RWPE2 (cell line): ENCODE data around the gene PLD4.
A peak's percentile ranks its signal among the peaks of the same experiment; 100 is the strongest.

ENCODE experiments used
- ATAC-seq: fragments of 200-7000 bp; cut with Tn5 transposase; 3 replicates; pipeline ENCODE4 v1.9.1; 2021; ENCODE audit warnings: low read depth
- DNase-seq: peaks from one replicate; pipeline ENCODE4 v3.0.0-alpha.2; 2020; ENCODE audit warnings: low spot score
- H3K27ac ChIP-seq: fragments of 450-650 bp; 2 replicates; pipeline ENCODE4 v1.5.1; 2017; ENCODE audit warnings: mild to moderate bottlenecking; ENCODE audit not compliant: poor library complexity, severe bottlenecking
- H3K27me3 ChIP-seq: fragments of 250-450 bp; sonication (Bioruptor Pico); 2 replicates; pipeline ENCODE4 v1.5.1; 2021; ENCODE audit warnings: mild to moderate bottlenecking, moderate library complexity; ENCODE audit not compliant: insufficient read depth, poor library complexity, severe bottlenecking
- H3K36me3 ChIP-seq: fragments of 250-450 bp; sonication (Bioruptor Pico); 2 replicates; pipeline ENCODE4 v1.5.1; 2020; ENCODE audit warnings: low read depth, mild to moderate bottlenecking, moderate library complexity
- H3K4me1 ChIP-seq: fragments of 250-450 bp; sonication (Bioruptor Pico); 2 replicates; pipeline ENCODE4 v1.5.1; 2021; ENCODE audit warnings: mild to moderate bottlenecking, moderate library complexity; ENCODE audit not compliant: insufficient read depth, poor library complexity, severe bottlenecking
- H3K4me3 ChIP-seq: fragments of 250-450 bp; sonication (Bioruptor Pico); 2 replicates; pipeline ENCODE4 v1.5.1; 2021; ENCODE audit warnings: mild to moderate bottlenecking, moderate library complexity; ENCODE audit not compliant: severe bottlenecking
- H3K9me3 ChIP-seq: fragments of 250-450 bp; sonication (Bioruptor Pico); 2 replicates; pipeline ENCODE4 v1.5.1; 2021; ENCODE audit warnings: mild to moderate bottlenecking, moderate library complexity; ENCODE audit not compliant: severe bottlenecking
- TF ChIP-seq, protein P1 (sequence below): fragments of 450-650 bp; IDR thresholded peaks from one replicate; pipeline ENCODE4 v1.5.1; 2017; ENCODE audit warnings: mild to moderate bottlenecking, moderate library complexity; ENCODE audit not compliant: poor library complexity, severe bottlenecking

PLD4 gene

DNA sequence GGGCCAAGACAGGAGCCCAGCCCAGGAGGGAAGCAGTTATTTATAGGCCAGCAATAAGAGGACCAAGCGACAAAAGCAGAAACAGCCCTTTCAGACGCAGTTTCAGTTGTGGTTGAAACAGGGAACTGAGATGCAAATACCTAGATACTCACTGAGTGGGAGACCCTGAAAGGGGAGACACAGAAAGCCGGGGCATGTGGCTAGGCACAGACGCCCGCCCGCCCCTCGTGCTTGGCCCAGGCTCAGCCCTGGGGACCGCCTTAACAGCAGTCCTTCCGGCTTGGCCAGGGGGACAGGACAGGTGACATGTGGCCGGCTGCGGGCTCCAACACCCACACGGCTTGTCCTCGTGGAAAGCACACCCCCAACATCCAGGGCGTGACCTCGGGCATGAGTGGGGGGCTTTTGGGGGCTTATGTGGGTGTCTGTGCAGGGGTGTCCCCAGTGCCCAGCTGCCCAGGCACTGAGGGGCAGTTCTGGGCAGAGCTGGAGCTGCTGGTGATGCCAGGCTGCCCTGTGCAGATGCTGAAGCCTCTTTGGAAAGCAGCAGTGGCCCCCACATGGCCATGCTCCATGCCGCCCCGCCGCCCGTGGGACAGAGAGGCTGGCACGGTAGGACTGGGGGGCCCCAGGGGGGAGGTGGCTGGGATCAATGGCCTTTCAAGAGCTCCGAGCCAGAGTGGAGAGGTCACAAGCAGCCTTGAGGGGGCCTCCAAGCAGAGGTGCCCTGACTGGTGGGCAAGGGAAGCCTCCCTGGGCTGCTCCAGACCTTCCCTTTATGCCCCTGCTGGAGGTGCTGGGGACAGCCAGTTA lies 2.1 kb downstream of the PLD4 start:
- no peaks in the 10 kb centered on the region for H3K36me3 ChIP-seq
- no peaks in the 10 kb centered on the region for H3K9me3 ChIP-seq
- TF ChIP-seq, protein P1, sequence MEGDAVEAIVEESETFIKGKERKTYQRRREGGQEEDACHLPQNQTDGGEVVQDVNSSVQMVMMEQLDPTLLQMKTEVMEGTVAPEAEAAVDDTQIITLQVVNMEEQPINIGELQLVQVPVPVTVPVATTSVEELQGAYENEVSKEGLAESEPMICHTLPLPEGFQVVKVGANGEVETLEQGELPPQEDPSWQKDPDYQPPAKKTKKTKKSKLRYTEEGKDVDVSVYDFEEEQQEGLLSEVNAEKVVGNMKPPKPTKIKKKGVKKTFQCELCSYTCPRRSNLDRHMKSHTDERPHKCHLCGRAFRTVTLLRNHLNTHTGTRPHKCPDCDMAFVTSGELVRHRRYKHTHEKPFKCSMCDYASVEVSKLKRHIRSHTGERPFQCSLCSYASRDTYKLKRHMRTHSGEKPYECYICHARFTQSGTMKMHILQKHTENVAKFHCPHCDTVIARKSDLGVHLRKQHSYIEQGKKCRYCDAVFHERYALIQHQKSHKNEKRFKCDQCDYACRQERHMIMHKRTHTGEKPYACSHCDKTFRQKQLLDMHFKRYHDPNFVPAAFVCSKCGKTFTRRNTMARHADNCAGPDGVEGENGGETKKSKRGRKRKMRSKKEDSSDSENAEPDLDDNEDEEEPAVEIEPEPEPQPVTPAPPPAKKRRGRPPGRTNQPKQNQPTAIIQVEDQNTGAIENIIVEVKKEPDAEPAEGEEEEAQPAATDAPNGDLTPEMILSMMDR, result no peak
- ATAC-seq, result no peak
- no peaks in the 10 kb centered on the region for H3K4me1 ChIP-seq
- no peak overlapping the region for H3K27ac ChIP-seq
- H3K27me3 ChIP-seq, result no peaks in the 10 kb centered on the region
- H3K4me3 ChIP-seq, result no peak overlapping the region
- DNase-seq, result no peak

DNA sequence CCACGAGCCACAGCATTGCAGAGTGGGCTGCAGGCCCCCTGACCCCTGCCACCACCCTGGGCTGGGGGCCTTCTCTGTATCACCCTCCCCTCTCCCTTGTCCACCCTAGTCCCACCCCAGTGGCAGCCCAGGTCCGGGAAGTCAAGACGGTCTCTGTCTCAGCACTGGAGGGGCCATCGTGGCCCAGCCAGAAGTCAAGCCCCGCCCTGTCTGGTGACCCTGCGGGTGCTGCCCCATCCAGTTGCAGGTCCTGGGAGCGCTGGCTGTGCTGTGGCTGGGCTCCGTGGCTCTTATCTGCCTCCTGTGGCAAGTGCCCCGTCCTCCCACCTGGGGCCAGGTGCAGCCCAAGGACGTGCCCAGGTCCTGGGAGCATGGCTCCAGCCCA lies 2.7 kb downstream of the PLD4 start:
- no peak overlapping the region for H3K27ac ChIP-seq
- TF ChIP-seq, protein P1, result no peak
- peak; percentile 70 for DNase-seq
- no peak overlapping the region for H3K4me3 ChIP-seq
- H3K36me3 ChIP-seq, result no peaks in the 10 kb centered on the region
- no peaks in the 10 kb centered on the region for H3K27me3 ChIP-seq
- H3K9me3 ChIP-seq, result no peaks in the 10 kb centered on the region
- H3K4me1 ChIP-seq, result no peaks in the 10 kb centered on the region
- no peak for ATAC-seq

DNA sequence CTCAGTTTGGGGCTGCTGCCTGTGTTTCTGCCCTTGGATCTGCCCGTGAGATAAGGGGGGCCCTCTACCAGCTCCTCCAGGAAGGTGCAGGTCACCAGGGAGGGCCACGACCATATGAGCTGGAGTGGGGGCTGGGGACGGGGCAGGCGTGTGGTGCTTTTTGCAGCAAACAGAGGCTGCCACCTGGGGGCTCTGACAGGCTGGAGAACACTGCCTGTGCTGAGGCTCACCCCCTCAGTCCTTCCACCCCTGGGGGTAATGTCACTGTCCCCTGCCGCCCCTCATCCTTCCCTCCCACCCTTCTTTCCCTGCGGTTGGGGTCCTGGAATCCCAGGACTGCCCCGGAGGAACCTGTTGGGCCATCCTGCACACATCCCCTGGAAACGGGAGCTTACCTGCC lies 3.2 kb downstream of the PLD4 start:
- H3K36me3 ChIP-seq, result no peaks in the 10 kb centered on the region
- TF ChIP-seq, protein P1, result no peak
- no peaks in the 10 kb centered on the region for H3K4me1 ChIP-seq
- H3K27me3 ChIP-seq, result no peaks in the 10 kb centered on the region
- ATAC-seq (no peak), DNase-seq (peak; percentile 74)
- no peak overlapping the region for H3K4me3 ChIP-seq
- H3K27ac ChIP-seq, result no peak overlapping the region
- H3K9me3 ChIP-seq, result no peaks in the 10 kb centered on the region

DNA sequence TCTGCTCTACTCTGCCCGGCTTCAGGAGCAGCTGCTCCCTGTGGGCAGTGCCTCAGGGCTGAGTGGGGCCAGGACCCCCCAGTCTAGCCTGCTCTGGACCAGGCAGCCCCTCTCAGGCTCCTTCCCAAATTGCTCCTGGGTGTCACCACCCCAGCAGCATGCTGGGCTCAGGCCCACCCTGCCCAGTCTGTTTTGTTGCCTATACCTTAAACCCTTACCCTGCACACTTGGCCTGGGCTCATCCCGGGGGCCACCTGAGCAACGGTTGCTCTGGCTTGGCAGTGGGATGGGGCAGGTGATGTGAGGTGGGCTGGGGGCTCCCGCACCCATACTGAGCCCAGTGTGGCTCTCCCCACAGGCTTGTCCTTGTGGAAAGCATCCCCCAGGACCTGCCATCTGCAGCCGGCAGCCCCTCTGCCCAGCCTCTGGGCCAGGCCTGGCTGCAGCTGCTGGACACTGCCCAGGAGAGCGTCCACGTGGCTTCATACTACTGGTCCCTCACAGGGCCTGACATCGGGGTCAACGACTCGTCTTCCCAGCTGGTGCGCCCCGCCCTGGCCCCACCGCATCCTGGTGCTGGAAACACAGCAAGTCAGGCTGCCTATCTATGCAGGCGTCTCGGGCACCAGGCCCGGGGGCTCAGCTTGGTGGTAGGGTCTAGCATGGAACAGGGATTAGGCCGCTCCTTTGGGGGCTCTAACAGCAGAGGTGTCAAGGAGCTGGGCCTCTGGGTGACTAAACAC lies 3.9 kb downstream of the PLD4 start:
- TF ChIP-seq, protein P1, result no peak
- Histone ChIP-seq H3K27ac (no peak overlapping the region), H3K36me3 (no peaks in the 10 kb centered on the region), H3K4me1 (no peaks in the 10 kb centered on the region), H3K9me3 (no peaks in the 10 kb centered on the region), H3K27me3 (no peaks in the 10 kb centered on the region), H3K4me3 (no peak overlapping the region)
- DNase-seq (no peak), ATAC-seq (no peak)
